ENCODE results near the gene DNPH1. TPM values are rescaled to one million over a fixed set of nuclear protein-coding genes. Genes with fewer than 3 reads are reported as not detected.

Gene DNPH1
- total and polyA plus RNA-seq, 9 of the 15 experiments (the other 6 are each of a cell fraction or from before 2014, with no cell fraction given) = 7.3 to 300 (median 68.7) TPM

- TF ChIP-seq CTCFL (IDR thresholded peaks at IDR 0.05; ENCODE audit: borderline replicate concordance, insufficient read depth, low read depth, low read length, poor library complexity, severe bottlenecking) (no peak), ZNF785 (CRISPR knock-in tag; IDR thresholded peaks at IDR 0.05) (no peak), ELF4 (CRISPR knock-in tag; IDR thresholded peaks at IDR 0.05) (0 out of 2 replicates have a peak, but pooled peaks have one; percentile 11), ZBTB7A (IDR thresholded peaks at IDR 0.05; ENCODE audit: borderline replicate concordance, control insufficient read depth, low read depth, low read length) (no peak), NEUROD1 (IDR thresholded peaks at IDR 0.05; ENCODE audit: borderline replicate concordance, low read depth, low read length, partially characterized antibody) (peak; percentile 17), ARID3B (CRISPR knock-in tag; IDR thresholded peaks at IDR 0.05; ENCODE audit: borderline replicate concordance) (no peak), DPF2 (IDR thresholded peaks at IDR 0.05) (peak; percentile 90), PTTG1 (tag; IDR thresholded peaks at IDR 0.05; ENCODE audit: low read depth) (no peak), HIVEP1 (CRISPR knock-in tag; IDR thresholded peaks at IDR 0.05) (no peak), KLF10 (CRISPR knock-in tag; IDR thresholded peaks at IDR 0.05) (no peak), XRCC4 (IDR thresholded peaks at IDR 0.05; ENCODE audit: extremely low read depth, insufficient read depth, insufficient read length) (no peak), ZNF75A (CRISPR knock-in tag; IDR thresholded peaks at IDR 0.05) (no peak), RBM22 (IDR thresholded peaks at IDR 0.05; ENCODE audit: low read depth, low read length, poor library complexity, severe bottlenecking) (no peak), THRB (CRISPR knock-in tag; conservative IDR thresholded peaks at IDR 0.05) (no peak), GTF2B (IDR thresholded peaks at IDR 0.05; ENCODE audit: extremely low read depth, insufficient read length) (no peak), THAP12 (CRISPR knock-in tag; IDR thresholded peaks at IDR 0.05) (no peak), ZBTB26 (CRISPR knock-in tag; IDR thresholded peaks at IDR 0.05) (no peak), HNRNPK (IDR thresholded peaks at IDR 0.05; ENCODE audit: low read depth, low read length, poor library complexity, severe bottlenecking) (no peak)
These were observed 38.5 kb upstream of the DNPH1 start (continued) for GRCh38 chr6:43267619-43268354.
